Ovary (tissue), 3 donors: ENCODE measurements around the gene ABCC5.

Experiments used
- EP300 ChIP-seq: sonication (generic); formaldehyde crosslinking; IDR thresholded peaks from one replicate; pipeline ENCODE4 v1.6.1; 2017; ENCODE audit warnings: antibody characterized with exemption
- POLR2A ChIP-seq: fragments of 450-650 bp; IDR thresholded peaks from one replicate; pipeline ENCODE4 v1.6.1; 2017; ENCODE audit warnings: antibody characterized with exemption, mild to moderate bottlenecking, moderate library complexity
- TF ChIP-seq, protein P1 (sequence below), 3 donors: fragments of 450-650 bp in 2 of 3; fragments of 200-600 bp in 1 of 3; IDR thresholded peaks; one replicate each; pipeline versions ENCODE4 v1.5.1 to v1.8.0; 2016 to 2022; ENCODE audit warnings: antibody characterized with exemption in 3 of 3, mild to moderate bottlenecking in 1 of 3
- donor health status: DM: no; HTN: no; CAD: no.

GRCh38 chr3:184029443-184029842, 11.8 kb upstream of the ABCC5 start:
- TF ChIP-seq, protein P1, sequence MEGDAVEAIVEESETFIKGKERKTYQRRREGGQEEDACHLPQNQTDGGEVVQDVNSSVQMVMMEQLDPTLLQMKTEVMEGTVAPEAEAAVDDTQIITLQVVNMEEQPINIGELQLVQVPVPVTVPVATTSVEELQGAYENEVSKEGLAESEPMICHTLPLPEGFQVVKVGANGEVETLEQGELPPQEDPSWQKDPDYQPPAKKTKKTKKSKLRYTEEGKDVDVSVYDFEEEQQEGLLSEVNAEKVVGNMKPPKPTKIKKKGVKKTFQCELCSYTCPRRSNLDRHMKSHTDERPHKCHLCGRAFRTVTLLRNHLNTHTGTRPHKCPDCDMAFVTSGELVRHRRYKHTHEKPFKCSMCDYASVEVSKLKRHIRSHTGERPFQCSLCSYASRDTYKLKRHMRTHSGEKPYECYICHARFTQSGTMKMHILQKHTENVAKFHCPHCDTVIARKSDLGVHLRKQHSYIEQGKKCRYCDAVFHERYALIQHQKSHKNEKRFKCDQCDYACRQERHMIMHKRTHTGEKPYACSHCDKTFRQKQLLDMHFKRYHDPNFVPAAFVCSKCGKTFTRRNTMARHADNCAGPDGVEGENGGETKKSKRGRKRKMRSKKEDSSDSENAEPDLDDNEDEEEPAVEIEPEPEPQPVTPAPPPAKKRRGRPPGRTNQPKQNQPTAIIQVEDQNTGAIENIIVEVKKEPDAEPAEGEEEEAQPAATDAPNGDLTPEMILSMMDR (IDR thresholded peaks at IDR 0.05): no peak
- TF ChIP-seq POLR2A: no peak
- TF ChIP-seq EP300: no peak
